Trophoblast cell (in vitro differentiated cells and primary cell): ENCODE measurements around the gene FNIP1.
"Not testable (repeated sequence)": the region's sequence is repeated elsewhere in the genome, so short reads cannot be mapped to it uniquely, and the experiment has no call there.

Experiments used
- DNase-seq, 2 donors: peaks; one replicate each; pipeline ENCODE4 v3.0.0-alpha.2; 2016
- H2AFZ ChIP-seq: 2 replicates; pipeline ENCODE4 v1.6.1; 2013; ENCODE audit warnings: low read length, moderate library complexity, mild to moderate bottlenecking; ENCODE audit not compliant: insufficient read depth, poor library complexity
- H2AK5ac ChIP-seq: 2 replicates; pipeline ENCODE4 v1.6.1; 2013; ENCODE audit warnings: mild to moderate bottlenecking, low read length
- H2BK120ac ChIP-seq: 2 replicates; pipeline ENCODE4 v1.6.1; 2013; ENCODE audit warnings: low read length, mild to moderate bottlenecking, moderate library complexity; ENCODE audit not compliant: insufficient read depth, poor library complexity
- H2BK12ac ChIP-seq: 2 replicates; pipeline ENCODE4 v1.6.1; 2013; ENCODE audit warnings: mild to moderate bottlenecking, low read length, moderate library complexity
- H2BK5ac ChIP-seq: 2 replicates; pipeline ENCODE4 v1.6.1; 2013; ENCODE audit warnings: low read length, low read depth, moderate library complexity, mild to moderate bottlenecking; ENCODE audit not compliant: poor library complexity
- H3K14ac ChIP-seq: 2 replicates; pipeline ENCODE4 v1.6.1; 2013; ENCODE audit warnings: mild to moderate bottlenecking, low read length
- H3K18ac ChIP-seq: 2 replicates; pipeline ENCODE4 v1.6.1; 2013; ENCODE audit warnings: mild to moderate bottlenecking, low read length
- H3K23ac ChIP-seq: 2 replicates; pipeline ENCODE4 v1.6.1; 2013; ENCODE audit warnings: low read length
- H3K27ac ChIP-seq: 2 replicates; pipeline ENCODE4 v1.5.1; 2013; ENCODE audit warnings: low read depth, mild to moderate bottlenecking, inconsistent platforms, low read length, moderate library complexity
- H3K27me3 ChIP-seq: 2 replicates; pipeline ENCODE4 v1.6.1; 2013; ENCODE audit warnings: inconsistent platforms, mild to moderate bottlenecking, low read length, moderate library complexity; ENCODE audit not compliant: insufficient read depth
- H3K36me3 ChIP-seq, 2 experiments: 1 replicate in 1 of 2; 2 replicates in 1 of 2; pipeline ENCODE4 v1.6.1; 2013; ENCODE audit warnings: low read length in 2 of 2, mild to moderate bottlenecking in 2 of 2, moderate library complexity in 1 of 2; ENCODE audit not compliant: insufficient read depth in 2 of 2, control insufficient read depth in 1 of 2
- H3K4ac ChIP-seq: 2 replicates; pipeline ENCODE4 v1.6.1; 2013; ENCODE audit warnings: low read depth, mild to moderate bottlenecking, low read length, moderate library complexity
- H3K4me1 ChIP-seq, 2 experiments: 1 replicate in 1 of 2; 2 replicates in 1 of 2; pipeline ENCODE4 v1.6.1; 2013; ENCODE audit warnings: low read length in 2 of 2, mild to moderate bottlenecking in 2 of 2, moderate library complexity in 1 of 2; ENCODE audit not compliant: insufficient read depth in 2 of 2, control insufficient read depth in 1 of 2
- H3K4me2 ChIP-seq: 2 replicates; pipeline ENCODE4 v1.6.1; 2013; ENCODE audit warnings: inconsistent platforms, mild to moderate bottlenecking, low read length, moderate library complexity
- H3K4me3 ChIP-seq: 2 replicates; pipeline ENCODE4 v1.5.1; 2013; ENCODE audit warnings: mild to moderate bottlenecking, low read depth, low read length, inconsistent platforms
- H3K79me1 ChIP-seq: one replicate; pipeline ENCODE4 v1.6.1; 2013; ENCODE audit warnings: low read length
- H3K79me2 ChIP-seq: 2 replicates; pipeline ENCODE4 v1.6.1; 2013; ENCODE audit warnings: low read length, mild to moderate bottlenecking; ENCODE audit not compliant: control insufficient read depth, insufficient read depth, poor library complexity
- H3K9ac ChIP-seq: 2 replicates; pipeline ENCODE4 v1.6.1; 2013; ENCODE audit warnings: mild to moderate bottlenecking, low read length
- H3K9me3 ChIP-seq: 2 replicates; pipeline ENCODE4 v1.6.1; 2013; ENCODE audit warnings: low read depth, mild to moderate bottlenecking, control low read depth, inconsistent platforms, low read length; ENCODE audit not compliant: insufficient read depth
- H4K12ac ChIP-seq: 2 replicates; pipeline ENCODE4 v1.6.1; 2013; ENCODE audit warnings: low read depth, mild to moderate bottlenecking, low read length, moderate library complexity
- H4K8ac ChIP-seq: 2 replicates; pipeline ENCODE4 v1.6.1; 2013; ENCODE audit warnings: low read depth, mild to moderate bottlenecking, low read length, moderate library complexity
- H4K91ac ChIP-seq: one replicate; pipeline ENCODE4 v1.6.1; 2013; ENCODE audit warnings: low read depth, mild to moderate bottlenecking, low read length, moderate library complexity
- WGBS: extraction: QIAGEN DNeasy Blood & Tissue Kit; methylation state at CpG from one replicate; pipeline ENCODE4 v1.1.7; 2013; ENCODE audit warnings: missing lambda C conversion rate; ENCODE audit not compliant: insufficient read length, insufficient coverage; ENCODE audit errors: extremely low coverage; 5-methylcytosine and 5-hydroxymethylcytosine counted together

Gene FNIP1

GRCh38 chr5:131832702-131833101 lies 35.9 kb upstream of the FNIP1 start:
- not testable (repeated sequence) for H4K8ac ChIP-seq, H2AK5ac ChIP-seq, H3K4me3 ChIP-seq, H3K14ac ChIP-seq, H2AFZ ChIP-seq, H3K4me1 ChIP-seq, H3K27me3 ChIP-seq, H2BK120ac ChIP-seq, H3K9ac ChIP-seq, H3K79me1 ChIP-seq, H4K91ac ChIP-seq, H3K79me2 ChIP-seq, H2BK5ac ChIP-seq, H4K12ac ChIP-seq, H2BK12ac ChIP-seq, H3K36me3 ChIP-seq, H3K27ac ChIP-seq, H3K4me2 ChIP-seq, H3K23ac ChIP-seq, DNase-seq, H3K18ac ChIP-seq, H3K4ac ChIP-seq, H3K9me3 ChIP-seq
- no CpG with 5 or more reads among the region's 2 CpGs for WGBS

DNA sequence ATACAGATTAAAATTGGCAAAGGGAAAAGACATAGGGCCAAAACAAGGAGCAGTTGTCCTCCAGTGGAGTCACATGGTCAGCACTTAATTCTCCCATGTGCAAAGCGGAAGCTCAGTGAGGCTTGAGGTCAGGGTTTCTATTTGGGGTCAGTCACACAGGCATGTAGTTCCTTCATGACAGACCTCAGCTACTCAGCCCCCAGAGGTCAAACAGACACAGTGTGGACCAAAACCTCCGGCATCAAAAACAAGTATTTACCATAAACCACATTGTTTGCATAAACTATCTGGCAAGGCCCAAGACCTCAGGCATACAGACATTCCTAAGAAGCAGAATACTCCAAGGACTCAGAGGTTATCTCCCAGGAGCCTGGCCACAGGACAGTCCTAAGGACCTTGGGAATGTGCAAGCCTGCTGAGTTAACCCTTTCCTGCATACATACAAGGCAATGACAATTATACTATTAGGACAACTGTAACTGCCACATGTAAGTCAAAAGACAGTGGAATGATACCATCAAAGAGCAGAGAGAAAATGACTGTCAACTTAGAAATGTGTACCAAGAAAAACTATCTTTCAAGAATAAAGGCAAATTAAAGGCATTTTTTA lies 28.7 kb upstream of the FNIP1 start:
- H2AFZ ChIP-seq, result no peak overlapping the region
- H4K12ac ChIP-seq, result no peak overlapping the region
- no CpG with 5 or more reads among the region's 2 CpGs for WGBS
- no peaks in the 10 kb centered on the region for H3K79me2 ChIP-seq
- H3K23ac ChIP-seq, result no peak overlapping the region
- H3K14ac ChIP-seq, result no peak overlapping the region
- no peak overlapping the region for H3K4me3 ChIP-seq
- no peak overlapping the region for H3K18ac ChIP-seq
- H2BK5ac ChIP-seq, result no peak overlapping the region
- H3K36me3 ChIP-seq, result peaks cover 0 to 2% of the 10 kb centered on the region in 2 experiments
- no peak overlapping the region for H2AK5ac ChIP-seq
- H3K4me2 ChIP-seq, result no peak overlapping the region
- H2BK120ac ChIP-seq, result no peak overlapping the region
- DNase-seq, result no peak
- H4K91ac ChIP-seq, result no peak overlapping the region
- H3K27ac ChIP-seq, result peak overlapping the region; percentile 29
- no peaks in the 10 kb centered on the region for H3K27me3 ChIP-seq
- H3K9me3 ChIP-seq, result peaks cover 2% of the 10 kb centered on the region
- H2BK12ac ChIP-seq, result no peak overlapping the region
- no peak overlapping the region for H4K8ac ChIP-seq
- H3K9ac ChIP-seq, result no peak overlapping the region
- no peaks in the 10 kb centered on the region for H3K79me1 ChIP-seq
- peaks cover 4 to 5% of the 10 kb centered on the region in 2 experiments for H3K4me1 ChIP-seq
- no peak overlapping the region for H3K4ac ChIP-seq

- Histone ChIP-seq H3K23ac (no peak overlapping the region), H3K4me1 (peaks cover 4 to 5% of the 10 kb centered on the region in 2 experiments), H3K27me3 (no peaks in the 10 kb centered on the region), H3K4ac (no peak overlapping the region), H3K14ac (no peak overlapping the region), H3K36me3 (peaks cover 0 to 2% of the 10 kb centered on the region in 2 experiments), H3K18ac (no peak overlapping the region), H2BK12ac (peak overlapping the region; percentile 40), H4K12ac (no peak overlapping the region), H3K79me1 (no peaks in the 10 kb centered on the region), H3K4me3 (no peak overlapping the region), H3K27ac (no peak overlapping the region), H4K91ac (no peak overlapping the region), H2BK120ac (no peak overlapping the region), H2AK5ac (no peak overlapping the region), H3K79me2 (no peaks in the 10 kb centered on the region), H2BK5ac (no peak overlapping the region), H3K9me3 (peaks cover 2% of the 10 kb centered on the region), H2AFZ (no peak overlapping the region), H3K4me2 (no peak overlapping the region), H4K8ac (no peak overlapping the region), H3K9ac (no peak overlapping the region)
- DNase-seq, result no peak
- WGBS, result no CpG with 5 or more reads among the region's 1 CpG
Observed at GRCh38 chr5:131824631-131825030, 27.8 kb upstream of the FNIP1 start.

DNA sequence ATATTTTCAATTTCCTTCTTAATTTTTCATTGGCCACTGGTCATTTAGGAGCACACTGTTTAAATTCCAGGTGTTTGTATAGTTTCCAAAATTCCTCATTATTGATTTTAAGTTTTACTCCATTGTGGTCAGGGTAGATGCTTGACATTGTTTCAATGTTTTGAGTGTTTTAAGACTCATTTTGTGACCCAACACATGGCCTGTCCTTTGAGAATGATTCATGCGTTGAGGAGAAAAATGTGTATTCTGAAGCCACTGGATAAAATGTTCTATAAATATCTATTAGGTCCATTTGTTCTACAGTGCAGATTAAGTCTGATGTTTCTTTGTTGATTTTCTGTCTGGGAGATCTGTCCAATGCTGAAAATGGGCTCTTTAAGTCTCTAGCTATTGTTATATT lies 24.4 kb upstream of the FNIP1 start:
- no peak overlapping the region for H2BK120ac ChIP-seq
- no CpG with 5 or more reads among the region's 1 CpG for WGBS

More for the DNA sequence above, 24.4 kb upstream of the FNIP1 start:
- Histone ChIP-seq H2BK12ac (no peak overlapping the region), H3K4me2 (no peak overlapping the region), H3K4me1 (peaks cover 4 to 5% of the 10 kb centered on the region in 2 experiments), H3K18ac (no peak overlapping the region), H3K23ac (no peak overlapping the region), H3K79me2 (no peaks in the 10 kb centered on the region), H3K27ac (no peak overlapping the region), H3K9ac (no peak overlapping the region), H2AFZ (no peak overlapping the region), H3K9me3 (peaks cover 2% of the 10 kb centered on the region), H3K4me3 (no peak overlapping the region), H4K8ac (no peak overlapping the region), H3K14ac (no peak overlapping the region), H3K36me3 (peaks cover 0 to 2% of the 10 kb centered on the region in 2 experiments), H4K91ac (no peak overlapping the region), H3K27me3 (no peaks in the 10 kb centered on the region), H3K4ac (no peak overlapping the region), H4K12ac (no peak overlapping the region), H2BK5ac (no peak overlapping the region), H3K79me1 (no peaks in the 10 kb centered on the region), H2AK5ac (no peak overlapping the region)
- DNase-seq, result peak in 1 of 2 donors; percentile 36
